HEK293 (cell line): ENCODE measurements around the gene FIBP.

Experiments
- CTCF ChIA-PET: fragments of 350-600 bp; formaldehyde crosslinking; extraction: SDS; loops from one replicate; lab custom pipeline; 2021; ENCODE audit warnings: antibody characterized with exemption; lab: Yijun Ruan, JAX
- POLR2A ChIA-PET: fragments of 300-600 bp; formaldehyde crosslinking; extraction: SDS; loops from one replicate; lab custom pipeline; 2020; ENCODE audit warnings: antibody characterized with exemption, inconsistent platforms; lab: Yijun Ruan, JAX
- H3K27ac ChIP-seq: fragments of 200-500 bp; sonication (Bioruptor generic); 2 replicates; pipeline ENCODE4 v1.5.1; 2014; ENCODE audit warnings: low read depth, low read length, control low read depth, inconsistent platforms; ENCODE audit errors: extremely low read depth
- H3K36me3 ChIP-seq, 2 experiments: fragments of 200-500 bp in 1 of 2; sonication (Bioruptor generic) in 1 of 2; 1 replicate in 1 of 2; 2 replicates in 1 of 2; pipeline ENCODE4 v1.5.1; 2014 to 2017; ENCODE audit warnings: inconsistent platforms in 2 of 2, low read length in 2 of 2; ENCODE audit not compliant: control insufficient read depth in 2 of 2, insufficient read depth in 1 of 2
- H3K4me1 ChIP-seq: fragments of 200-500 bp; sonication (Bioruptor generic); 2 replicates; pipeline ENCODE4 v1.5.1; 2014; ENCODE audit warnings: mild to moderate bottlenecking, low read length, inconsistent platforms; ENCODE audit not compliant: control insufficient read depth, insufficient read depth
- H3K4me3 ChIP-seq: 2 replicates; pipeline ENCODE4 v1.5.1; 2011; ENCODE audit warnings: low read depth, mild to moderate bottlenecking, control low read depth, low read length, moderate library complexity
- H3K9me3 ChIP-seq: fragments of 200-500 bp; sonication (Bioruptor generic); 2 replicates; pipeline ENCODE4 v1.5.1; 2014; ENCODE audit warnings: low read depth, low read length, inconsistent platforms; ENCODE audit not compliant: control insufficient read depth, insufficient read depth
- CTCF ChIP-seq: fragments of 450-650 bp; formaldehyde crosslinking; IDR thresholded peaks from 2 replicates; pipeline ENCODE4 v1.5.1; 2016; ENCODE audit warnings: missing biosample characterization, missing genetic modification characterization
- GLIS1 ChIP-seq: fragments of 450-650 bp; formaldehyde crosslinking; IDR thresholded peaks from 2 replicates; pipeline ENCODE4 v1.5.1; 2016; ENCODE audit warnings: missing biosample characterization, missing genetic modification characterization
- KLF16 ChIP-seq: fragments of 450-650 bp; formaldehyde crosslinking; IDR thresholded peaks from 2 replicates; pipeline ENCODE4 v1.5.1; 2017; ENCODE audit warnings: missing biosample characterization, missing genetic modification characterization
- ZFHX2 ChIP-seq: fragments of 450-650 bp; formaldehyde crosslinking; conservative IDR thresholded peaks from 2 replicates; pipeline ENCODE4 v1.5.1; 2016; ENCODE audit warnings: missing biosample characterization, missing genetic modification characterization
- ZFP3 ChIP-seq: fragments of 450-650 bp; formaldehyde crosslinking; IDR thresholded peaks from 2 replicates; pipeline ENCODE4 v1.5.1; 2016; ENCODE audit warnings: low read depth, missing biosample characterization, missing genetic modification characterization
- ZNF18 ChIP-seq: fragments of 450-650 bp; formaldehyde crosslinking; IDR thresholded peaks from 2 replicates; pipeline ENCODE4 v1.5.1; 2016; ENCODE audit warnings: missing biosample characterization, missing genetic modification characterization
- ZNF266 ChIP-seq: fragments of 450-650 bp; formaldehyde crosslinking; IDR thresholded peaks from 2 replicates; pipeline ENCODE4 v1.5.1; 2016; ENCODE audit warnings: missing biosample characterization, missing genetic modification characterization, low read depth
- ZNF280D ChIP-seq: fragments of 450-650 bp; formaldehyde crosslinking; IDR thresholded peaks from 2 replicates; pipeline ENCODE4 v1.5.1; 2016; ENCODE audit warnings: missing biosample characterization, missing genetic modification characterization
- ZNF292 ChIP-seq: fragments of 450-650 bp; formaldehyde crosslinking; IDR thresholded peaks from 2 replicates; pipeline ENCODE4 v1.5.1; 2016; ENCODE audit warnings: low read depth, missing biosample characterization, missing genetic modification characterization, borderline replicate concordance
- ZNF354C ChIP-seq: fragments of 450-650 bp; formaldehyde crosslinking; IDR thresholded peaks from 2 replicates; pipeline ENCODE4 v1.5.1; 2016; ENCODE audit warnings: missing biosample characterization, missing genetic modification characterization, low read depth, borderline replicate concordance
- ZNF391 ChIP-seq: fragments of 450-650 bp; formaldehyde crosslinking; IDR thresholded peaks from 2 replicates; pipeline ENCODE4 v1.5.1; 2016; ENCODE audit warnings: low read depth, missing biosample characterization, missing genetic modification characterization, borderline replicate concordance
- ZNF404 ChIP-seq: fragments of 450-650 bp; formaldehyde crosslinking; IDR thresholded peaks from 2 replicates; pipeline ENCODE4 v1.5.1; 2017; ENCODE audit warnings: missing biosample characterization, missing genetic modification characterization
- ZNF416 ChIP-seq: fragments of 450-650 bp; formaldehyde crosslinking; IDR thresholded peaks from 2 replicates; pipeline ENCODE4 v1.5.1; 2016; ENCODE audit warnings: missing biosample characterization, missing genetic modification characterization
- ZNF610 ChIP-seq: fragments of 450-650 bp; formaldehyde crosslinking; IDR thresholded peaks from 2 replicates; pipeline ENCODE4 v1.5.1; 2016; ENCODE audit warnings: missing biosample characterization, missing genetic modification characterization, borderline replicate concordance
- ZNF670 ChIP-seq: fragments of 450-650 bp; formaldehyde crosslinking; IDR thresholded peaks from 2 replicates; pipeline ENCODE4 v1.5.1; 2016; ENCODE audit warnings: missing biosample characterization, missing genetic modification characterization, low read depth
- ZNF692 ChIP-seq: fragments of 450-650 bp; formaldehyde crosslinking; IDR thresholded peaks from 2 replicates; pipeline ENCODE4 v1.5.1; 2016; ENCODE audit warnings: missing biosample characterization, missing genetic modification characterization
- ZNF747 ChIP-seq: fragments of 450-650 bp; formaldehyde crosslinking; IDR thresholded peaks from 2 replicates; pipeline ENCODE4 v1.5.1; 2016; ENCODE audit warnings: missing biosample characterization, missing genetic modification characterization
- ZNF792 ChIP-seq: fragments of 450-650 bp; formaldehyde crosslinking; IDR thresholded peaks from 2 replicates; pipeline ENCODE4 v1.5.1; 2016; ENCODE audit warnings: missing biosample characterization, missing genetic modification characterization

The FIBP gene

GRCh38 chr11:65907878-65908277, 19.6 kb upstream of the FIBP start:
- ChIA-PET POLR2A (no interaction called here), CTCF (interaction anchor here (11.8 kb wide), 1 partner anchor 21 kb away, joined by 189 read pairs; the partner anchor contains the start of genes CCDC85B and FIBP)
- Histone ChIP-seq H3K27ac (no peak overlapping the region), H3K4me3 (no peak overlapping the region), H3K36me3 (no peaks in the 10 kb centered on the region), H3K9me3 (no peaks in the 10 kb centered on the region), H3K4me1 (no peaks in the 10 kb centered on the region; the same call in 1 of the 2 replicates)
- no peak for TF ChIP-seq GLIS1 (tag by site-specific recombination)
- TF ChIP-seq ZNF610 = no peak
- TF ChIP-seq ZFHX2 = no peak
- TF ChIP-seq CTCF (tag by site-specific recombination) = no peak
- TF ChIP-seq ZNF280D (tag by site-specific recombination) = no peak
- no peak for TF ChIP-seq ZNF354C
- no peak for TF ChIP-seq ZNF391 (tag by site-specific recombination)

- CTCF ChIA-PET = interaction anchor here (0.8 to 11.8 kb wide), 5 partner anchors 9 to 47 kb away, joined by 4 to 189 read pairs (median 5); partner anchors contain the start of genes CCDC85B, FIBP and MUS81
- H3K9me3 ChIP-seq = no peaks in the 10 kb centered on the region
- TF ChIP-seq ZNF692 (tag by site-specific recombination) (no peak), ZNF404 (tag by site-specific recombination) (no peak), ZNF670 (no peak), ZNF292 (tag by site-specific recombination) (no peak), ZNF266 (tag by site-specific recombination) (no peak), ZFP3 (no peak), ZNF416 (tag by site-specific recombination) (no peak), ZNF18 (no peak), KLF16 (tag by site-specific recombination) (no peak), ZNF792 (tag by site-specific recombination) (no peak), ZNF747 (no peak)
- H3K27ac ChIP-seq = no peak overlapping the region
- H3K36me3 ChIP-seq = no peaks in the 10 kb centered on the region
- POLR2A ChIA-PET = interaction anchor here (0.7 to 1.2 kb wide), 2 partner anchors 16 to 18 kb away, joined by 3 read pairs; partner anchors contain the start of genes CCDC85B and FIBP
- no peak overlapping the region for H3K4me3 ChIP-seq
- no peaks in the 10 kb centered on the region for H3K4me1 ChIP-seq
Observed at GRCh38 chr11:65906602-65907001, 18.3 kb upstream of the FIBP start.
